Panc1 (cell line): ENCODE results near the gene FIBCD1.

ENCODE experiments used
- POLR2AphosphoS5 ChIP-seq: IDR thresholded peaks from 2 replicates; pipeline ENCODE4 v1.6.1; 2012; ENCODE audit warnings: mild to moderate bottlenecking, low read depth, low read length, moderate library complexity
- SIN3A ChIP-seq: IDR thresholded peaks from 2 replicates; pipeline ENCODE4 v1.6.1; 2012; ENCODE audit warnings: low read depth, mild to moderate bottlenecking, low read length, moderate library complexity, borderline replicate concordance; ENCODE audit not compliant: insufficient read depth
- TCF7L2 ChIP-seq: IDR thresholded peaks from 2 replicates; pipeline ENCODE4 v1.6.1; 2011; ENCODE audit warnings: mild to moderate bottlenecking, low read depth, low read length, inconsistent platforms
- TF ChIP-seq, protein P1 (sequence below): fragments of 450-650 bp; IDR thresholded peaks from 2 replicates; pipeline ENCODE4 v1.5.1; 2017; ENCODE audit warnings: mild to moderate bottlenecking
- TF ChIP-seq, protein P2 (sequence below), 2 experiments: IDR thresholded peaks; 2 replicates each; pipeline ENCODE4 v1.6.1; 2011 to 2012; ENCODE audit warnings: low read depth in 2 of 2, control low read depth in 1 of 2, low read length in 1 of 2, mild to moderate bottlenecking in 1 of 2, moderate library complexity in 1 of 2; ENCODE audit not compliant: insufficient read depth in 1 of 2

- TF ChIP-seq, protein P1, sequence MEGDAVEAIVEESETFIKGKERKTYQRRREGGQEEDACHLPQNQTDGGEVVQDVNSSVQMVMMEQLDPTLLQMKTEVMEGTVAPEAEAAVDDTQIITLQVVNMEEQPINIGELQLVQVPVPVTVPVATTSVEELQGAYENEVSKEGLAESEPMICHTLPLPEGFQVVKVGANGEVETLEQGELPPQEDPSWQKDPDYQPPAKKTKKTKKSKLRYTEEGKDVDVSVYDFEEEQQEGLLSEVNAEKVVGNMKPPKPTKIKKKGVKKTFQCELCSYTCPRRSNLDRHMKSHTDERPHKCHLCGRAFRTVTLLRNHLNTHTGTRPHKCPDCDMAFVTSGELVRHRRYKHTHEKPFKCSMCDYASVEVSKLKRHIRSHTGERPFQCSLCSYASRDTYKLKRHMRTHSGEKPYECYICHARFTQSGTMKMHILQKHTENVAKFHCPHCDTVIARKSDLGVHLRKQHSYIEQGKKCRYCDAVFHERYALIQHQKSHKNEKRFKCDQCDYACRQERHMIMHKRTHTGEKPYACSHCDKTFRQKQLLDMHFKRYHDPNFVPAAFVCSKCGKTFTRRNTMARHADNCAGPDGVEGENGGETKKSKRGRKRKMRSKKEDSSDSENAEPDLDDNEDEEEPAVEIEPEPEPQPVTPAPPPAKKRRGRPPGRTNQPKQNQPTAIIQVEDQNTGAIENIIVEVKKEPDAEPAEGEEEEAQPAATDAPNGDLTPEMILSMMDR: no peak
- no peak for TF ChIP-seq TCF7L2
- TF ChIP-seq POLR2AphosphoS5: no peak
- no peak for TF ChIP-seq SIN3A
- TF ChIP-seq, protein P2, sequence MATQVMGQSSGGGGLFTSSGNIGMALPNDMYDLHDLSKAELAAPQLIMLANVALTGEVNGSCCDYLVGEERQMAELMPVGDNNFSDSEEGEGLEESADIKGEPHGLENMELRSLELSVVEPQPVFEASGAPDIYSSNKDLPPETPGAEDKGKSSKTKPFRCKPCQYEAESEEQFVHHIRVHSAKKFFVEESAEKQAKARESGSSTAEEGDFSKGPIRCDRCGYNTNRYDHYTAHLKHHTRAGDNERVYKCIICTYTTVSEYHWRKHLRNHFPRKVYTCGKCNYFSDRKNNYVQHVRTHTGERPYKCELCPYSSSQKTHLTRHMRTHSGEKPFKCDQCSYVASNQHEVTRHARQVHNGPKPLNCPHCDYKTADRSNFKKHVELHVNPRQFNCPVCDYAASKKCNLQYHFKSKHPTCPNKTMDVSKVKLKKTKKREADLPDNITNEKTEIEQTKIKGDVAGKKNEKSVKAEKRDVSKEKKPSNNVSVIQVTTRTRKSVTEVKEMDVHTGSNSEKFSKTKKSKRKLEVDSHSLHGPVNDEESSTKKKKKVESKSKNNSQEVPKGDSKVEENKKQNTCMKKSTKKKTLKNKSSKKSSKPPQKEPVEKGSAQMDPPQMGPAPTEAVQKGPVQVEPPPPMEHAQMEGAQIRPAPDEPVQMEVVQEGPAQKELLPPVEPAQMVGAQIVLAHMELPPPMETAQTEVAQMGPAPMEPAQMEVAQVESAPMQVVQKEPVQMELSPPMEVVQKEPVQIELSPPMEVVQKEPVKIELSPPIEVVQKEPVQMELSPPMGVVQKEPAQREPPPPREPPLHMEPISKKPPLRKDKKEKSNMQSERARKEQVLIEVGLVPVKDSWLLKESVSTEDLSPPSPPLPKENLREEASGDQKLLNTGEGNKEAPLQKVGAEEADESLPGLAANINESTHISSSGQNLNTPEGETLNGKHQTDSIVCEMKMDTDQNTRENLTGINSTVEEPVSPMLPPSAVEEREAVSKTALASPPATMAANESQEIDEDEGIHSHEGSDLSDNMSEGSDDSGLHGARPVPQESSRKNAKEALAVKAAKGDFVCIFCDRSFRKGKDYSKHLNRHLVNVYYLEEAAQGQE (IDR thresholded peaks at IDR 0.05; ENCODE audit: insufficient read depth in 1 of 2, low read depth in 2 of 2, low read length in 1 of 2): no peak
Measured at GRCh38 chr9:130872093-130872492, 67.0 kb downstream of the FIBCD1 start.
